Endothelial cell of umbilical vein (primary cell): ENCODE data around the gene KCNMA1.

ENCODE experiments used
- EZH2 ChIP-seq: IDR thresholded peaks from 2 replicates; pipeline ENCODE4 v1.6.1; 2012; ENCODE audit warnings: borderline replicate concordance, low read depth, mild to moderate bottlenecking, moderate library complexity, low read length, inconsistent platforms; ENCODE audit not compliant: severe bottlenecking
- GATA2 ChIP-seq: IDR thresholded peaks from 2 replicates; pipeline ENCODE4 v1.7.0; 2011; ENCODE audit warnings: low read depth, mild to moderate bottlenecking, moderate library complexity, mixed read lengths, low read length; ENCODE audit not compliant: insufficient read length, insufficient read depth
- JUN ChIP-seq: IDR thresholded peaks from 2 replicates; pipeline ENCODE4 v1.6.1; 2011; ENCODE audit warnings: borderline replicate concordance, low read depth; ENCODE audit not compliant: insufficient read length, insufficient read depth
- MYC ChIP-seq: IDR thresholded peaks from one replicate; pipeline ENCODE4 v1.6.1; 2011; ENCODE audit warnings: mild to moderate bottlenecking, low read depth, low read length
- POLR2A ChIP-seq: IDR thresholded peaks from 2 replicates; pipeline ENCODE4 v1.6.1; 2012; ENCODE audit warnings: low read depth, mild to moderate bottlenecking, control low read depth, low read length
- POLR2AphosphoS5 ChIP-seq: IDR thresholded peaks from 2 replicates; pipeline ENCODE4 v1.6.1; 2012; ENCODE audit warnings: low read depth, mild to moderate bottlenecking, control low read depth, low read length, moderate library complexity; ENCODE audit not compliant: insufficient read depth
- TF ChIP-seq, protein P1 (sequence below), 2 donors: IDR thresholded peaks; 1 replicate in 1 of 2; 2 replicates in 1 of 2; pipeline ENCODE4 v1.5.1; 2011; ENCODE audit warnings: low read length in 2 of 2, mild to moderate bottlenecking in 2 of 2, moderate library complexity in 2 of 2, control low read depth in 1 of 2, inconsistent platforms in 1 of 2, low read depth in 1 of 2; ENCODE audit not compliant: insufficient read depth in 1 of 2; ENCODE audit errors: extremely low read depth in 1 of 2
- TF ChIP-seq, protein P2 (sequence below): IDR thresholded peaks from 2 replicates; pipeline ENCODE4 v1.6.1; 2011; ENCODE audit not compliant: insufficient read depth, insufficient read length

DNA sequence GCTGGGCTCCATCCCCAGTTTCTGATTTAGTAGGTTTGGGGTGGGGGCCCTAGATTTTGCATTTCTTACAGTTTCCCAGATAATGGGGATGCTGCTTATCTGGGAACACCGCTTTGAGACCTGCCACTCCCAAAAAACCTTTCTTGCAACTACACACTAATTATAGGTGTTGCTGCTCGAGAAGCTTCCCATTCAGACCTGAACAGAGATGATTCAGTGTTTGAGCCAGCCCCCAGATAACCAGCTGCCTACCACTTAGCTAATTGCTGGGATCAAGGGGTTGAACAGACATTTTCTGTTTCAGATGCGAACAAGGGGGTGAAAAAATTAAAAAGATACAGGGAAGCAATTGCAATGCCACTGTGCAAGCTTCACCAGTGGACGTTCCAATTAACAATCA lies 448.5 kb downstream of the KCNMA1 start:
- TF ChIP-seq POLR2AphosphoS5: no peak
- TF ChIP-seq, protein P1, sequence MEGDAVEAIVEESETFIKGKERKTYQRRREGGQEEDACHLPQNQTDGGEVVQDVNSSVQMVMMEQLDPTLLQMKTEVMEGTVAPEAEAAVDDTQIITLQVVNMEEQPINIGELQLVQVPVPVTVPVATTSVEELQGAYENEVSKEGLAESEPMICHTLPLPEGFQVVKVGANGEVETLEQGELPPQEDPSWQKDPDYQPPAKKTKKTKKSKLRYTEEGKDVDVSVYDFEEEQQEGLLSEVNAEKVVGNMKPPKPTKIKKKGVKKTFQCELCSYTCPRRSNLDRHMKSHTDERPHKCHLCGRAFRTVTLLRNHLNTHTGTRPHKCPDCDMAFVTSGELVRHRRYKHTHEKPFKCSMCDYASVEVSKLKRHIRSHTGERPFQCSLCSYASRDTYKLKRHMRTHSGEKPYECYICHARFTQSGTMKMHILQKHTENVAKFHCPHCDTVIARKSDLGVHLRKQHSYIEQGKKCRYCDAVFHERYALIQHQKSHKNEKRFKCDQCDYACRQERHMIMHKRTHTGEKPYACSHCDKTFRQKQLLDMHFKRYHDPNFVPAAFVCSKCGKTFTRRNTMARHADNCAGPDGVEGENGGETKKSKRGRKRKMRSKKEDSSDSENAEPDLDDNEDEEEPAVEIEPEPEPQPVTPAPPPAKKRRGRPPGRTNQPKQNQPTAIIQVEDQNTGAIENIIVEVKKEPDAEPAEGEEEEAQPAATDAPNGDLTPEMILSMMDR (IDR thresholded peaks at IDR 0.05; ENCODE audit: extremely low read depth in 1 of 2, insufficient read depth in 1 of 2, low read depth in 1 of 2, low read length in 2 of 2): no peak
- no peak for TF ChIP-seq EZH2
- no peak for TF ChIP-seq POLR2A
- TF ChIP-seq, protein P2, sequence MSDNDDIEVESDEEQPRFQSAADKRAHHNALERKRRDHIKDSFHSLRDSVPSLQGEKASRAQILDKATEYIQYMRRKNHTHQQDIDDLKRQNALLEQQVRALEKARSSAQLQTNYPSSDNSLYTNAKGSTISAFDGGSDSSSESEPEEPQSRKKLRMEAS: no peak
- TF ChIP-seq MYC: no peak
- no peak for TF ChIP-seq GATA2
- no peak for TF ChIP-seq JUN
